Mammary epithelial cell (primary cell): ENCODE measurements around the gene PGM5.

Experiments
- EZH2 ChIP-seq: IDR thresholded peaks from 2 replicates; pipeline ENCODE4 v1.6.1; 2012; ENCODE audit warnings: low read length, inconsistent platforms, borderline replicate concordance
- TF ChIP-seq, protein P1 (sequence below), 2 donors: IDR thresholded peaks in 1 of 2; conservative IDR thresholded peaks in 1 of 2; 2 replicates each; pipeline ENCODE4 v1.5.1; 2011 to 2012; ENCODE audit warnings: inconsistent platforms in 2 of 2, low read length in 2 of 2, mild to moderate bottlenecking in 2 of 2, control low read depth in 1 of 2, low read depth in 1 of 2; ENCODE audit not compliant: insufficient read depth in 1 of 2; ENCODE audit errors: extremely low read depth in 1 of 2

DNA sequence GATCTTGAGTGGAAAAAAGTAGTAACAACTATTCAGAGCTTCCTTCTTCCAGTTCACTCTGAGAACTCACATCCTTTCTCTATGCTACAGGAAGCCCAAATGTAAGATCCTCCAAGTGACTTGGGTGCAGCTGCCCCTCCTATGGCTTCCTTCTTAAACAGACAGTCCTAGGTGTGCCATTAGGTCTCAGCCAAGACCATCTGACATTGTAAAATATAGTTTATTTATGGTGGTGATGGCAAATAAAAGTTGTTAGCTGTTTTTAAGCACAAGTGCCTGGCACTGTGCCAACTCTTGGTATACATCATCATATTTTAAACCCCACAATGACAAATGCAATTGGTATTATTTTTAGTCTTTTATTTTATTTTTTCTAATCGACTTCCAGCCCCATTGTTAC, 126.1 kb downstream of the PGM5 start:
- TF ChIP-seq, protein P1, sequence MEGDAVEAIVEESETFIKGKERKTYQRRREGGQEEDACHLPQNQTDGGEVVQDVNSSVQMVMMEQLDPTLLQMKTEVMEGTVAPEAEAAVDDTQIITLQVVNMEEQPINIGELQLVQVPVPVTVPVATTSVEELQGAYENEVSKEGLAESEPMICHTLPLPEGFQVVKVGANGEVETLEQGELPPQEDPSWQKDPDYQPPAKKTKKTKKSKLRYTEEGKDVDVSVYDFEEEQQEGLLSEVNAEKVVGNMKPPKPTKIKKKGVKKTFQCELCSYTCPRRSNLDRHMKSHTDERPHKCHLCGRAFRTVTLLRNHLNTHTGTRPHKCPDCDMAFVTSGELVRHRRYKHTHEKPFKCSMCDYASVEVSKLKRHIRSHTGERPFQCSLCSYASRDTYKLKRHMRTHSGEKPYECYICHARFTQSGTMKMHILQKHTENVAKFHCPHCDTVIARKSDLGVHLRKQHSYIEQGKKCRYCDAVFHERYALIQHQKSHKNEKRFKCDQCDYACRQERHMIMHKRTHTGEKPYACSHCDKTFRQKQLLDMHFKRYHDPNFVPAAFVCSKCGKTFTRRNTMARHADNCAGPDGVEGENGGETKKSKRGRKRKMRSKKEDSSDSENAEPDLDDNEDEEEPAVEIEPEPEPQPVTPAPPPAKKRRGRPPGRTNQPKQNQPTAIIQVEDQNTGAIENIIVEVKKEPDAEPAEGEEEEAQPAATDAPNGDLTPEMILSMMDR (conservative IDR thresholded peaks at IDR 0.05 in 1 of 2, IDR thresholded peaks at IDR 0.05 in 1 of 2; ENCODE audit: extremely low read depth in 1 of 2, insufficient read depth in 1 of 2, low read depth in 1 of 2, low read length in 2 of 2), result no peak
- TF ChIP-seq EZH2, result no peak
